K562 (cell line): ENCODE data around the gene ITPRIP.

Experiments used
- CTCF ChIP-seq, 3 experiments: IDR thresholded peaks in 2 of 3; conservative IDR thresholded peaks in 1 of 3; 2 replicates each; pipeline ENCODE4 v1.5.1; 2011 to 2012; ENCODE audit warnings: low read length in 3 of 3, mild to moderate bottlenecking in 3 of 3, control low read depth in 2 of 3, improper control_type of control experiment in 1 of 3, inconsistent platforms in 1 of 3, low read depth in 1 of 3, mixed read lengths in 1 of 3, moderate library complexity in 1 of 3; ENCODE audit not compliant: insufficient read depth in 2 of 3
- RFX5 ChIP-seq: IDR thresholded peaks from 2 replicates; pipeline ENCODE4 v1.6.1; 2011; ENCODE audit warnings: low read depth, mild to moderate bottlenecking, improper control_type of control experiment, low read length
- STAG1 ChIP-seq: sonication (generic); formaldehyde crosslinking; IDR thresholded peaks from 2 replicates; pipeline ENCODE4 v1.5.0; 2020; ENCODE audit warnings: missing genetic modification reagents, borderline replicate concordance
- TEAD2 ChIP-seq: fragments of 450-650 bp; IDR thresholded peaks from 2 replicates; pipeline ENCODE4 v1.6.1; 2016; ENCODE audit warnings: missing genetic modification characterization, control low read depth, missing compliant biosample characterization
- TF ChIP-seq, protein P1 (sequence below): sonication (generic); formaldehyde crosslinking; IDR thresholded peaks from 2 replicates; pipeline ENCODE4 v1.9.0; 2022; ENCODE audit warnings: mild to moderate bottlenecking, missing genetic modification reagents

GRCh38 chr10:104340641-104341040 lies 2.4 kb upstream of the ITPRIP start:
- TF ChIP-seq, protein P1, sequence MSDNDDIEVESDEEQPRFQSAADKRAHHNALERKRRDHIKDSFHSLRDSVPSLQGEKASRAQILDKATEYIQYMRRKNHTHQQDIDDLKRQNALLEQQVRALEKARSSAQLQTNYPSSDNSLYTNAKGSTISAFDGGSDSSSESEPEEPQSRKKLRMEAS: no peak
- no peak for TF ChIP-seq STAG1
- TF ChIP-seq CTCF (IDR thresholded peaks at IDR 0.05 in 2 of 3, conservative IDR thresholded peaks at IDR 0.05 in 1 of 3; ENCODE audit: insufficient read depth in 2 of 3, low read depth in 1 of 3, low read length in 3 of 3): no peak
- TF ChIP-seq TEAD2 (tag): no peak
- no peak for TF ChIP-seq RFX5
